ENCODE measurements around the gene PSMB1. TPM values are rescaled to one million over a fixed set of nuclear protein-coding genes. Genes with fewer than 3 reads are reported as not detected.

Gene PSMB1
- total and polyA plus RNA-seq, 2 donors (not counting 3 experiments of a cell fraction or from before 2014, with no cell fraction given) = 198 to 560 TPM

GRCh38 chr6:170564936-170565530, 11.9 kb upstream of the PSMB1 start:
- no peak for TF ChIP-seq GATA2 (IDR thresholded peaks at IDR 0.05; ENCODE audit: insufficient read depth, insufficient read length, low read depth, low read length)
- TF ChIP-seq, protein P1, sequence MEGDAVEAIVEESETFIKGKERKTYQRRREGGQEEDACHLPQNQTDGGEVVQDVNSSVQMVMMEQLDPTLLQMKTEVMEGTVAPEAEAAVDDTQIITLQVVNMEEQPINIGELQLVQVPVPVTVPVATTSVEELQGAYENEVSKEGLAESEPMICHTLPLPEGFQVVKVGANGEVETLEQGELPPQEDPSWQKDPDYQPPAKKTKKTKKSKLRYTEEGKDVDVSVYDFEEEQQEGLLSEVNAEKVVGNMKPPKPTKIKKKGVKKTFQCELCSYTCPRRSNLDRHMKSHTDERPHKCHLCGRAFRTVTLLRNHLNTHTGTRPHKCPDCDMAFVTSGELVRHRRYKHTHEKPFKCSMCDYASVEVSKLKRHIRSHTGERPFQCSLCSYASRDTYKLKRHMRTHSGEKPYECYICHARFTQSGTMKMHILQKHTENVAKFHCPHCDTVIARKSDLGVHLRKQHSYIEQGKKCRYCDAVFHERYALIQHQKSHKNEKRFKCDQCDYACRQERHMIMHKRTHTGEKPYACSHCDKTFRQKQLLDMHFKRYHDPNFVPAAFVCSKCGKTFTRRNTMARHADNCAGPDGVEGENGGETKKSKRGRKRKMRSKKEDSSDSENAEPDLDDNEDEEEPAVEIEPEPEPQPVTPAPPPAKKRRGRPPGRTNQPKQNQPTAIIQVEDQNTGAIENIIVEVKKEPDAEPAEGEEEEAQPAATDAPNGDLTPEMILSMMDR (IDR thresholded peaks at IDR 0.05; ENCODE audit: extremely low read depth in 1 of 2, insufficient read depth in 1 of 2, low read depth in 1 of 2, low read length in 2 of 2) = no peak
- TF ChIP-seq FOS (IDR thresholded peaks at IDR 0.05; ENCODE audit: borderline replicate concordance, insufficient read depth, low read length) = no peak
- no peak for TF ChIP-seq MAX (IDR thresholded peaks at IDR 0.05; ENCODE audit: insufficient read depth, insufficient read length)
- TF ChIP-seq POLR2A (IDR thresholded peaks at IDR 0.05; ENCODE audit: low read depth, low read length) = no peak
- no peak for TF ChIP-seq POLR2AphosphoS5 (IDR thresholded peaks at IDR 0.05; ENCODE audit: insufficient read depth, low read depth, low read length)
- no peak for TF ChIP-seq MYC (IDR thresholded peaks at IDR 0.05; ENCODE audit: low read depth, low read length)
- TF ChIP-seq JUN (IDR thresholded peaks at IDR 0.05; ENCODE audit: borderline replicate concordance, insufficient read depth, insufficient read length, low read depth) = no peak
- no peak for TF ChIP-seq EZH2 (IDR thresholded peaks at IDR 0.05; ENCODE audit: borderline replicate concordance, low read depth, low read length, severe bottlenecking)
- H3K36me3 ChIP-seq (ENCODE audit: control insufficient read depth in 2 of 2, extremely low read depth in 1 of 2, insufficient read depth in 2 of 2, low read length in 2 of 2) = peaks cover 8 to 18% of the 10 kb centered on the region in 2 experiments

More at GRCh38 chr6:170564936-170565530, 11.9 kb upstream of the PSMB1 start:
- intact Hi-C loops (cut with micrococcal nuclease) = no loop called here
- Histone ChIP-seq H2AFZ (ENCODE audit: low read depth, low read length) (no peak overlapping the region), H3K9ac (replicated peaks; ENCODE audit: extremely low read depth, insufficient read depth, low read length) (no peak overlapping the region), H3K4me3 (replicated peaks in 1 of 3; ENCODE audit: insufficient read depth in 1 of 3, low read depth in 1 of 3, low read length in 3 of 3) (no peak overlapping the region), H3K9me1 (replicated peaks; ENCODE audit: control insufficient read depth, extremely low read depth, insufficient read depth, low read length) (no peaks in the 10 kb centered on the region), H3K27ac (ENCODE audit: insufficient read depth, low read depth, low read length) (no peak overlapping the region), H3K9me3 (replicated peaks; ENCODE audit: control insufficient read depth, insufficient read depth, low read length) (no peaks in the 10 kb centered on the region), H3K4me1 (ENCODE audit: control insufficient read depth, extremely low read depth, insufficient read depth, low read length) (no peaks in the 10 kb centered on the region), H4K20me1 (replicated peaks; ENCODE audit: control insufficient read depth, extremely low read depth, insufficient read depth, low read length) (no peaks in the 10 kb centered on the region), H3K27me3 (ENCODE audit: control insufficient read depth in 2 of 2, insufficient read depth in 2 of 2, low read length in 2 of 2) (no peaks in the 10 kb centered on the region), H3K79me2 (ENCODE audit: control insufficient read depth, insufficient read depth, low read length) (peaks cover 3% of the 10 kb centered on the region), H3K4me2 (ENCODE audit: insufficient read depth, low read length) (no peak overlapping the region)
- DNase-seq (ENCODE audit: low read depth, low spot score) (no peak), FAIRE-seq (no peak)
- ChIA-PET CTCF (no interaction called here), POLR2A (interaction anchor here (1.0 kb wide), 1 partner anchor 19 kb away, joined by 3 read pairs; no protein-coding TSS in a partner anchor)
- BruUV-seq (replicated peaks) = no TSS peak
- dilution Hi-C loops (cut with MboI; ENCODE audit: extremely low pct_ligation_motif_present, low sequenced_read_pairs) = no loop called here
